B cell (primary cell): ENCODE results near the gene LCE2B. TPM values are rescaled to one million over a fixed set of nuclear protein-coding genes. Genes with fewer than 3 reads are reported as not detected.

Source experiments
- ATAC-seq: fragments of 200-7000 bp; cut with Tn5 transposase; one replicate; pipeline ENCODE4 v1.10.0; 2021; ENCODE audit warnings: low read depth, mild to moderate bottlenecking, moderate number of reproducible peaks, moderate library complexity
- CTCF ChIA-PET: fragments of 350-600 bp; sonication (Branson Sonifier 250); formaldehyde crosslinking; loops from one replicate; lab custom pipeline; 2021; ENCODE audit warnings: antibody characterized with exemption, inconsistent platforms; lab: Charles Lee
- POLR2A ChIA-PET: fragments of 350-600 bp; sonication (Branson Sonifier 250); formaldehyde crosslinking; loops from one replicate; lab custom pipeline; 2021; ENCODE audit warnings: antibody characterized with exemption; lab: Charles Lee
- DNase-seq: peaks from one replicate; pipeline ENCODE4 v3.0.0; 2013
- H2AFZ ChIP-seq: 2 replicates; pipeline ENCODE4 v1.6.1; 2012; ENCODE audit warnings: mild to moderate bottlenecking, low read depth, low read length; ENCODE audit not compliant: insufficient read depth, poor library complexity, severe bottlenecking
- H3K27ac ChIP-seq, 2 donors: 1 replicate in 1 of 2; 2 replicates in 1 of 2; pipeline ENCODE4 v1.5.1; 2012 to 2013; ENCODE audit warnings: low read length in 2 of 2, mild to moderate bottlenecking in 2 of 2, moderate library complexity in 1 of 2
- H3K27me3 ChIP-seq, 4 experiments: fragments of 200-600 bp in 1 of 4; sonication (generic) in 1 of 4; replicated peaks in 1 of 4; 1 replicate in 2 of 4; 2 replicates in 2 of 4; pipeline versions ENCODE4 v1.6.1 to v1.7.0; 2013 to 2016; ENCODE audit warnings: low read length in 3 of 4, mild to moderate bottlenecking in 2 of 4, mixed read lengths in 1 of 4, moderate library complexity in 1 of 4; ENCODE audit not compliant: insufficient read depth in 4 of 4, control insufficient read depth in 3 of 4; ENCODE audit errors: control extremely low read depth in 1 of 4
- H3K36me3 ChIP-seq, 2 experiments: replicated peaks in 1 of 2; 1 replicate in 1 of 2; 2 replicates in 1 of 2; pipeline versions ENCODE4 v1.6.1 to v1.7.1; 2013; ENCODE audit warnings: low read length in 1 of 2; ENCODE audit not compliant: insufficient read depth in 2 of 2, control insufficient read depth in 1 of 2; ENCODE audit errors: control extremely low read depth in 1 of 2, extremely low read depth in 1 of 2
- H3K4me1 ChIP-seq, 2 donors: fragments of 200-600 bp in 1 of 2; sonication (generic) in 1 of 2; 1 replicate in 1 of 2; 2 replicates in 1 of 2; pipeline versions ENCODE4 v1.5.1 to v1.6.1; 2013 to 2017; ENCODE audit warnings: low read length in 2 of 2; ENCODE audit not compliant: control insufficient read depth in 2 of 2, insufficient read depth in 2 of 2
- H3K4me2 ChIP-seq: replicated peaks from 2 replicates; pipeline ENCODE3; 2012; ENCODE audit warnings: mild to moderate bottlenecking, low read depth, low read length; ENCODE audit not compliant: poor library complexity, severe bottlenecking
- H3K4me3 ChIP-seq, 5 experiments: fragments of 200-600 bp in 1 of 5; sonication (generic) in 1 of 5; 1 replicate in 3 of 5; 2 replicates in 2 of 5; pipeline versions ENCODE4 v1.5.1 to v1.7.0; 2011 to 2016; ENCODE audit warnings: low read length in 4 of 5, mild to moderate bottlenecking in 4 of 5, low read depth in 2 of 5, control low read depth in 1 of 5, moderate library complexity in 1 of 5; ENCODE audit not compliant: insufficient read depth in 1 of 5; ENCODE audit errors: control extremely low read depth in 1 of 5, extremely low read depth in 1 of 5
- H3K79me2 ChIP-seq: fragments of 200-600 bp; sonication (generic); one replicate; pipeline ENCODE4 v1.6.0; 2016; ENCODE audit warnings: low read length; ENCODE audit not compliant: control insufficient read depth, insufficient read depth
- H3K9ac ChIP-seq: fragments of 200-600 bp; sonication (generic); 2 replicates; pipeline ENCODE4 v1.6.1; 2017; ENCODE audit warnings: mild to moderate bottlenecking, low read length, moderate library complexity
- H3K9me3 ChIP-seq, 3 donors: one replicate each; pipeline versions ENCODE4 v1.6.1 to v1.7.1; 2013; ENCODE audit warnings: low read length in 2 of 3; ENCODE audit not compliant: control insufficient read depth in 2 of 3, insufficient read depth in 1 of 3; ENCODE audit errors: control extremely low read depth in 1 of 3
- H4K20me1 ChIP-seq: 2 replicates; pipeline ENCODE4 v1.6.0; 2012; ENCODE audit warnings: mild to moderate bottlenecking, low read length; ENCODE audit not compliant: insufficient read depth, control insufficient read depth, poor library complexity, severe bottlenecking
- H3K27ac Mint-ChIP-seq: one replicate; pipeline ENCODE4 v1.8.0; 2021; ENCODE audit warnings: mixed read lengths
- H3K27me3 Mint-ChIP-seq: one replicate; pipeline ENCODE4 v1.8.0; 2021; ENCODE audit warnings: mixed read lengths
- H3K4me1 Mint-ChIP-seq: one replicate; pipeline ENCODE4 v1.8.0; 2021; ENCODE audit warnings: mixed read lengths
- H3K4me3 Mint-ChIP-seq: one replicate; pipeline ENCODE4 v1.8.0; 2021; ENCODE audit warnings: mixed read lengths
- H3K9me3 Mint-ChIP-seq: one replicate; pipeline ENCODE4 v1.8.0; 2022; ENCODE audit warnings: mixed read lengths; ENCODE audit not compliant: insufficient read depth
- EZH2 ChIP-seq: IDR thresholded peaks from 2 replicates; pipeline ENCODE4 v1.6.1; 2012; ENCODE audit warnings: borderline replicate concordance, low read depth, mild to moderate bottlenecking, moderate library complexity, low read length; ENCODE audit not compliant: insufficient read depth, poor library complexity, severe bottlenecking
- WGBS: methylation state at CpG from one replicate; pipeline ENCODE4 v1.1.5; 2013; ENCODE audit warnings: missing lambda C conversion rate; ENCODE audit not compliant: insufficient coverage; 5-methylcytosine and 5-hydroxymethylcytosine counted together
- intact Hi-C: fragments of 100-400 bp; cut with micrococcal nuclease; formaldehyde crosslinking; loops from one replicate; pipeline ENCODE4 v1.10.0; 2022
- polyA plus RNA-seq: library from polyadenylated mRNA; depleted of rRNA; stranded (reverse); fragments of >200 nt; gene quantifications from 2 replicates; pipeline ENCODE4 v1.2.3, GENCODE V29; 2012
- total RNA-seq, 2 donors: library from RNA; stranded (reverse); fragments of 120-200 nt in 1 of 2; gene quantifications; 1 replicate in 1 of 2; 2 replicates in 1 of 2; pipeline versions ENCODE4 v1.2.3 to v1.2.4, GENCODE V29; 2013 to 2022
- TF ChIP-seq, protein P1 (sequence below): fragments of 200-600 bp; IDR thresholded peaks from one replicate; pipeline ENCODE4 v1.8.0; 2022; ENCODE audit warnings: antibody characterized with exemption, mild to moderate bottlenecking

LCE2B gene
- total and polyA plus RNA-seq, 2 donors (not counting 1 experiment from before 2014, with no cell fraction given), result not detected

GRCh38 chr1:152643945-152644344 lies 42.0 kb upstream of the LCE2B start:
- TF ChIP-seq, protein P1, sequence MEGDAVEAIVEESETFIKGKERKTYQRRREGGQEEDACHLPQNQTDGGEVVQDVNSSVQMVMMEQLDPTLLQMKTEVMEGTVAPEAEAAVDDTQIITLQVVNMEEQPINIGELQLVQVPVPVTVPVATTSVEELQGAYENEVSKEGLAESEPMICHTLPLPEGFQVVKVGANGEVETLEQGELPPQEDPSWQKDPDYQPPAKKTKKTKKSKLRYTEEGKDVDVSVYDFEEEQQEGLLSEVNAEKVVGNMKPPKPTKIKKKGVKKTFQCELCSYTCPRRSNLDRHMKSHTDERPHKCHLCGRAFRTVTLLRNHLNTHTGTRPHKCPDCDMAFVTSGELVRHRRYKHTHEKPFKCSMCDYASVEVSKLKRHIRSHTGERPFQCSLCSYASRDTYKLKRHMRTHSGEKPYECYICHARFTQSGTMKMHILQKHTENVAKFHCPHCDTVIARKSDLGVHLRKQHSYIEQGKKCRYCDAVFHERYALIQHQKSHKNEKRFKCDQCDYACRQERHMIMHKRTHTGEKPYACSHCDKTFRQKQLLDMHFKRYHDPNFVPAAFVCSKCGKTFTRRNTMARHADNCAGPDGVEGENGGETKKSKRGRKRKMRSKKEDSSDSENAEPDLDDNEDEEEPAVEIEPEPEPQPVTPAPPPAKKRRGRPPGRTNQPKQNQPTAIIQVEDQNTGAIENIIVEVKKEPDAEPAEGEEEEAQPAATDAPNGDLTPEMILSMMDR, result no peak
- TF ChIP-seq EZH2, result no peak
- Histone ChIP-seq H3K27me3 (peaks cover 0 to 3% (median 1%) of the 10 kb centered on the region in 4 experiments), H2AFZ (no peak overlapping the region), H3K36me3 (no peaks in the 10 kb centered on the region), H3K4me3 (no peak overlapping the region), H4K20me1 (no peaks in the 10 kb centered on the region), H3K9me3 (no peaks in the 10 kb centered on the region), H3K79me2 (no peaks in the 10 kb centered on the region), H3K27ac (no peak overlapping the region), H3K4me1 (no peaks in the 10 kb centered on the region), H3K4me2 (no peak overlapping the region), H3K9ac (no peak overlapping the region)
- no peak for DNase-seq
- ChIA-PET CTCF (interaction anchor here (0.8 kb wide), 1 partner anchor 8 kb away, joined by 3 read pairs; no protein-coding TSS in a partner anchor), POLR2A (no interaction called here)
- intact Hi-C loops, result no loop called here
- no peak for ATAC-seq
- WGBS, result 53% methylated on average over 3 of the region's 3 CpGs
- Mint-ChIP-seq H3K4me1 (no peaks in the 10 kb centered on the region), H3K27ac (no peak overlapping the region), H3K27me3 (peaks cover 33% of the 10 kb centered on the region), H3K4me3 (no peak overlapping the region), H3K9me3 (no peaks in the 10 kb centered on the region)

DNA sequence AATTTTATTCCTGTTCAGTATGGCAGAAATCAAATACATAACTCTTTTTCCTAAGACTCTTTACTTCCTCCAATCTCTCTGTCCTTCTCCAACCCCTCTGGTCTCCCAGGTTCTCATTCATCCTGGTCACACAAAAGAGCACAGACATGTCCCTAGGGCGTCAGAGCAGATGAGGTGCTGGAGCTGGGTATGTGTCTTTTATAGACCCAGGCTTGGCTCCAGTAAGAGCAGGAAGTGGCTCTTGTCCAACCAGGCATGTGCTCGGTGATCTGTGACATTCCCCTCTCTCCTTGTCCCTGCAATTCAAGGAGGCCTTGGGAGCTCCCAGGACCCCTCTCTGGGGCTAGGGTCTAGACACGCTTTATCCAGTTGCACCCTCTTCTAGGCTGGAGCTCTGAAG lies 40.8 kb upstream of the LCE2B start:
- peaks cover 37% of the 10 kb centered on the region for H3K27me3 Mint-ChIP-seq
- H3K4me3 Mint-ChIP-seq, result no peak overlapping the region
- H3K27ac ChIP-seq, result no peak overlapping the region
- ChIA-PET POLR2A (no interaction called here), CTCF (no interaction called here)
- ATAC-seq, result no peak
- H3K27me3 ChIP-seq, result peaks cover 0 to 6% (median 1%) of the 10 kb centered on the region in 4 experiments
- no peaks in the 10 kb centered on the region for H3K9me3 Mint-ChIP-seq
- H3K9me3 ChIP-seq, result no peaks in the 10 kb centered on the region
- TF ChIP-seq EZH2, result no peak
- TF ChIP-seq, protein P1, result no peak
- intact Hi-C loops, result no loop called here
- no peak overlapping the region for H3K4me2 ChIP-seq
- no peak overlapping the region for H3K9ac ChIP-seq
- H3K4me1 Mint-ChIP-seq, result no peaks in the 10 kb centered on the region
- DNase-seq, result no peak
- no peak overlapping the region for H3K4me3 ChIP-seq
- no peak overlapping the region for H2AFZ ChIP-seq
- no peaks in the 10 kb centered on the region for H3K4me1 ChIP-seq
- 100% methylated on average over 1 of the region's 3 CpGs for WGBS
- no peaks in the 10 kb centered on the region for H3K36me3 ChIP-seq
- no peak overlapping the region for H3K27ac Mint-ChIP-seq
- H4K20me1 ChIP-seq, result no peaks in the 10 kb centered on the region
- H3K79me2 ChIP-seq, result no peaks in the 10 kb centered on the region
